ENCODE data around the gene KRTAP10-7.

- no peak for TF ChIP-seq CTCF (IDR thresholded peaks at IDR 0.05)
- TF ChIP-seq POLR2A (IDR thresholded peaks at IDR 0.05) = no peak
These were observed 30.0 kb downstream of the KRTAP10-7 start for GRCh38 chr21:44630440-44630839.
